Anterior cingulate cortex (tissue), 58 donors: ENCODE results near the gene GNAS.

Source experiments
- DNase-seq, 58 donors: peaks; one replicate each; lab custom pipeline; 2025; lab: John Stamatoyannopoulos, UW

Gene GNAS

DNA sequence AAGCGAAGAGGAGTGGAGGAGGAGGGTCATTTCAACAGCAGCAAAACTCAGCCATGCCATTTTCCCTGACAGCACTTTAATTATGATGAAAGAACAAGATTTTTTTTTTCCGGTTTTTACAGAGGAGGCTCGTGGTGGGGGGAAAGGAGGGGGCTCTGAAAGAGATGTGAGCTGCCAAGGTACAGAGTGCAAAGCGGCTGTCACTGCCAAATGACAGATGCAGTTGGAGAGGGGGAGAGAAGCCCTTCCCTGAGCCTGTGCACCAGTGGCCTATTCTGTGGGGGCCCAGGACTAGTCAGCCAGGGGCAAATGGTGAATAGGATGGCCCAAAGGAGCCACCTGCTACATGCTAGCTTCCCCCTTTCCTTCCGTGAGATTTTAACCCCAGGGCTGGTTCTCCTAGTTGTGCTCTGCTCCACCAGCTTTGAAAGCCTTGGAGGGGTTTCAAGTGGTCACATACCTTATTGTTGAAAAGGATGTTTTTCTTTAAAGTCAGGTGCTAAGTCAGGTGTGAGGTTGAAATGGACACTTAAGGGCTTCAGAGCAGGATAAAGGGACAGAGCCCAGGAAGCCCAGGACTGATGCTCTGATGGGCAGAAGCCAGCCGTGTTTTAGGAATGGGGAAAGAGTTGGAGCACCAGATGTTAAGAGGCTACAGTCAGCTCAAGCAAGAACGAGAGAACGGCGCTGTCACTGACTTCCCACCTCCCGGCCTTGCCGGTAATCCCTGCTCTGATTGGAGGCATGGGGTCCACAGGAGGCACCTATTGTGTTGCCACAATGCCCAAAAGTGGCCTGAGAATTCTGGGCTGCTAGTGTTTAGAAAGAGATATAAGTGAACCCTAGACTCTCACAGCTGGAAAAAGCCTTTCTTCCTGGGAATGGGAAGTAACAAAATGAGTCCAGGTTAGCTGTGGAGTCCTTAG, 24.8 kb downstream of the GNAS start:
- DNase-seq = no peak

DNA sequence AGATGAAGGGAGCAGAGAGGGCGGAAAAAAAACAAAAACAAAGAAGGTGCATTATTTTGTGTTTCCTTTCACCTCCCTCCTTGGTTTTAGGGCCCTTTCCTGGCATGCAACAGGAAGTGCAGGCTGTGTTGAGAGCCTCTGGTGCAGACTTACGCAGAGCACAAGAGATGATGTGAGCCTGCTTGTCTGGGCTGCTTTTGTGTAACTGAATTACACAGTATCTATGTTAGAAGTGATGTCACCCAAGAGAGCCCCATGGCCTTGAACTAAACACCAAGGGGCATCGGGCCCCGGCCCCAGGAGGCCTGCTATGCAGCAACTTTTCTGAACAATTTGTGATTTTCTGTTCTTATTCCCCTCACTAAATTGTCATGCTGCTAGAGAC, 25.5 kb downstream of the GNAS start:
- no peak for DNase-seq

DNA sequence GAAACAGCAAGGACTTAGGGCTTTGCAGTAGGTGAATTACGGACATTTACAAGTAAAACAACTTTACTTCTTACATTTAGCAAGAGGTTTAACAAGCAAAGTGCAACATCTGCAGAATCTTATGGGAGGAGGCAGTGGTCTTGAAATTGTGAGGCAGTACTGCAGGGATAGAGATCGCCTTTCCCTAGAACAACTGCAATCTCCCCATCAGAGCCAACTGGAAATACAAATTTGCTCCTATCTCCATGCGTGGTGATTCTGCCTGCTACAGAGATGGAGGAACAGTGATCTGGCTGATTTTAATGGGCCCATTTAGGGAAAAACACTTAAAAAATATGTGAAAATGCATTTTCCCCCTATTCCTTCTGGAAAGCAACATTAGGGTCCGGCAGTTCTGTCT, 25.9 kb downstream of the GNAS start:
- no peak for DNase-seq

DNA sequence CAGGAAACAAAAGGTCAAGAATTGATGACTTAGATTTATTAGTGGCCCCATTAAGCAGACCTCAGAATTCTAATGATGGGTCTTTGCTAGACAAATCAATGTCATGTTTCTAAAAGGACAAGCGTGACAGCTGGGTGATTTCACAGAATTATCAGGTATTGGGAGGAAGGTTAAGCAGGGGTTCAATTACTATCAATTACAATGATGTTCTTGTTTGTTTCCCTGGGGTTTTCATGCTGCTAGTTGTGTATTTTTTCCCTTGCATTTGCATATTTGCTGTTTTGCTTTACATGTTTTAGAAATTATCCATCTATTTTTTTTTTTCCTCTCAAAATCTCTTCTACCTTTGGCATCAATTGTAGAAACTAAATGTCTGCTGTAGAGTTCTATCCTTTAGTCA, 27.9 kb downstream of the GNAS start:
- DNase-seq = no peak

DNA sequence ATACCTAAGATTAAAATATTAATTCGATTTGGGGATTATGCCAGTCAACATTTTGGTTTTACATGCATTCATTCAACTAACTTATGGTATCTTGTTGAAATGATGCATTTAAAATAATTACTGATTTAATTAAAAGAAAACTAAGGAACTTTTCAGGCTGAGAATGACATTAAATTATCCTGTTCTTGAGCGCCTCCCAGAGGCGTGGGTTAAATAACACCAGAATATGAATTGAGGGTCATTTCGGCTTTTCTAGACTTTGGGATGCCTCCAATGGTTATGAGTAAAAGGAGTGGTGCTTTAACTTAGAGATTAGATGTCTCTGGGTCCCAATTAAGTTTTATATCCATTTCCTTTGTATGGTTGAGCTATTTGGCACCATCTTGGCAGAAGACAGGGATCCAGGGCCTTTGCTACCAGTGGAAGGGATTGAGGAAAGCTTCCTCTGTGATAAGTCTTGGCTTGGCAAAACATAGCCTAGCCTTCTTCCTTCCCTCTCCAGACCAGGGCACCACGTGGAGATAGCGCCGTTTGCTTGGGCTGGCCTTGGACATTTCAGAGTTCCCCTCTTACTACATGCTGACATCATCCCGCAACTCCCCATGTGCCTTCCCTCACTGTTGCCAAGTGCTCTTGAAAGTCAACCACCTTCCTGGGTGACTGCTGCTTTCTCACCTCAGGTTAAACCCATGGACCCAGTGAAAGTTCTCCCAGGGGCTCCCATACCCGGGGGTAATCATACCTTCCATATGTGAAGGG, 28.7 kb downstream of the GNAS start:
- DNase-seq = no peak

DNA sequence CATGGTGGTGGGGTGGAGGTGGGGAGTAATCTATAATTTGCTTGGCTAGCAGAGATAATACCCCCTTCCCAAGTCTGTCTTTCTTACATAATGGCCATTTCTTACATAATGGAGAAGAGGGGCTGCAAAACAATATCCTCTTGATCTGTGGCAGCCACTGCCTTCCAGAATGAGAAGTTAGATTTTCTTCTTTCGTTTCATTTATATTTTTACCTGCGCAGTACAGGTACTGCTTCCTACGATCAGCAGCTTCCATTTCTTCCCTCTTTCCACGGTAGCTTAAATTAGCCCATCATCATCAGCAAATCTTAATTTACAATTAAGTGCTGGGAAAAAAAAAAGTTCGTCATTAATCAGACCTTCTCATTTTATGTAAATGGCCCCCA, 30.2 kb downstream of the GNAS start:
- DNase-seq = no peak

DNA sequence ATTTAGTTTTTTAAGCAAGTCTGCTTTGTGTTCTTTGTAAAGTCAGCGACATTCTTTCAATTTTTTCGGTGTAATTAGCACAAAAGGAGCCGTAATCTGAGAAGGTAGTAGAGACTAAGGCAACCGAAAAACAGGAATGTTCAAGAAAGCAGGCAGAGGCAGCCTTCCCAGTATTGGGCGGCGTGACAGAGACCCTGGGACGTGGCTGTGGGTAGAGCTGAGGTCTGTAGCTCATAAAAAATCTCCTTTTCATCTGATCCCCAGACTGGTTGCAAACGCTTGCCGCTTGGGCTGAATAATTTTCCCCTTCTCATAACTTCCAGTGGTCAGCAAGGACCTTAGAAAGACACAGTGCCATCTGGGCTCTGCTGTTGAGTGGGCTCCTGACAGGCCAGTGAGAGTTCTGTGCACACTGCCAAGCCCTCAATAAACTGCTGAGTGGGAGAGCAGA, 30.8 kb downstream of the GNAS start:
- no peak for DNase-seq

- DNase-seq = no peak
Measured at GRCh38 chr20:58884966-58885365, 32.5 kb downstream of the GNAS start.

DNA sequence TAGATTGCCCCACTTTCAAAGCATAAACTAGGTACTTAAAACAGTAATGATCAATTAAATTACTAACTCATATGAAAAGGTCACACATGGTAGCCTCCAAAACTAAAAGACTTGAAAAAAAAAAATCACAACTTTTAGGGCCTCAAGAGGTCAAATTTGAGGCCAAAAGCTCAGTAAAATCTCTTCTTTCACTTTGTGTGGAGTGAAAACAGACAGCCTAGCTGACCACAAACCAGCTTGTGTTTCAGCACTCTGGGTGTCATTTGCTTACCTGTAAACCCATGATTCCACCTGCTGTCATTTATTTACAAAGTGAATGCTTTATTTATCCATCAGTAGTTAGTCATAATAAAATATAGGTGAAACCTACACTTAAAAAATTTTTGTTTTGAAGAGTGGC, 34.0 kb downstream of the GNAS start:
- DNase-seq = no peak

DNA sequence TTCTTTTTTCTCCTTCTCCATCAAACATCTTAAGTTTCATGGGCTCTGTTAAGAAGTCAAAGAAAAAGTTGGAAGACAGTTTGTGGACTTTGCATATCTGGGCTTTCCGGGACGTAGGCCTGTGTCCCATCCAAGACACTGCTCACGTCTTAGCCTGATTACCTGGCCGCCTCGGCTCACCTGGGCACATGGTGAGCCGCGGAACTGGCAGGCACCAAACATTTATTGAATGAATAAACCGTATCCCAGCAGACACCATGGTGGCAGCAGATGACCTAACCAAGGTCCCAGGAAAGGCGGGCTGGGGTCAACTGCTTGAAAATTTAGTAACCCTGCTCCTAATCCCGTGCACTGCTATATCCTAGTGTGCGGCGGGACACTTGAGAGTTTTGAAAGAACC, 35.6 kb downstream of the GNAS start:
- DNase-seq = no peak

- DNase-seq = peak in 55 of 58 donors; percentile 14 to 81 (median 62)
Measured at GRCh38 chr20:58888521-58889333, 36.2 kb downstream of the GNAS start.

DNA sequence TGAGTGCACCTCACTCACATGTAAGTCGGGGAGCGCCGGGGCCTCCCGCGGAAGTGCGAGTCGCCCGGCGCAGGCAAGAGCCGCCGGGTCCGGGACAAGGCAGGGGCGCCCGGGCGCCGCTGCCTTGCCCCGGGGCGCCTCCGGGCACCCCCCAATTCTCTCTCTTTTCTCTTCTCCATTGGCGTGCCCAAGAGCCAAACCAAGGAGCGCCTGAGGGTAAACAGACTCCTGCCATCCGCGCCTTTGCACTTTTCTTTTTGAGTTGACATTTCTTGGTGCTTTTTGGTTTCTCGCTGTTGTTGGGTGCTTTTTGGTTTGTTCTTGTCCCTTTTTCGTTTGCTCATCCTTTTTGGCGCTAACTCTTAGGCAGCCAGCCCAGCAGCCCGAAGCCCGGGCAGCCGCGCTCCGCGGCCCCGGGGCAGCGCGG, 36.8 kb downstream of the GNAS start:
- no peak for DNase-seq

- DNase-seq = no peak
Measured at GRCh38 chr20:58889798-58890517, 37.4 kb downstream of the GNAS start.

- DNase-seq = peak in 54 of 58 donors; percentile 23 to 82 (median 67)
Measured at GRCh38 chr20:58890518-58891085, 38.1 kb downstream of the GNAS start.

GRCh38 chr20:58891086-58891717, 38.7 kb downstream of the GNAS start:
- peak in 48 of 58 donors; percentile 30 to 82 (median 67) for DNase-seq

DNA sequence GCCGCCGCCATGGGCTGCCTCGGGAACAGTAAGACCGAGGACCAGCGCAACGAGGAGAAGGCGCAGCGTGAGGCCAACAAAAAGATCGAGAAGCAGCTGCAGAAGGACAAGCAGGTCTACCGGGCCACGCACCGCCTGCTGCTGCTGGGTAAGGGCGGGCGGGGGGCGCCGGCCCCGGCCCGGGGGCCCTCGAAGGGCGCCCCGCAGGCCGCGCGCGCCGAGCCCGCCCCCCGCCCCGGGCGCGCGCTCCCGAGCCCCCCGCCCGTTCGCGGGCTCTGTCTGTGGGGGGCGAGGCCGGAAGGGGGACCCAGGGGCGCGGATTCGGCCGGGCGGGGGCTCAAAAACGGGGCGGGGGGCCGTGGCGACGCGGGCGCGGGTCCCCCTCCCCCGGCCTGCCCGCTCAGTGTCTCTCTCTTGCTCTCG, 39.2 kb downstream of the GNAS start:
- DNase-seq = peak in 1 of 58 donors; percentile 25

- DNase-seq = peak in 51 of 58 donors; percentile 23 to 78 (median 59)
Measured at GRCh38 chr20:58892141-58892931, 39.8 kb downstream of the GNAS start.

DNA sequence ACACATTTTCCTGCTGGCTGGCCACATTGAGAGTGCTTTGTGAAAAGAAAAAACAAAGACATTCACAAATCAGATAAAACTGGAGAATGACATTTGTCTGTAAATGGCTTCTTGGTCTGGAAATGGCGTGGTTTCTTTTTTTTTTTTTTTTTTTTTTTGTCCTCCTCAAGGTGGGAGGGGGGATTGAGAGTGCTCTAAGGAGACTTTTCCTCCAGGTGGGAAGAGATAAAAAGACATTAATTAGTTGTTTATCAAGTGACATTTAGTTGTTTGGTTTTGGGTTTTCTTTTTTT, 40.4 kb downstream of the GNAS start:
- DNase-seq = no peak
